HTR-8/SVneo (cell line): Measurements from ENCODE around the gene CMIP.
"Not testable (repeated sequence)": the region's sequence is repeated elsewhere in the genome, so short reads cannot be mapped to it uniquely, and the experiment has no call there.

Experiments
- DNase-seq: peaks from one replicate; pipeline ENCODE4 v3.0.0; 2011; ENCODE audit warnings: low spot score, mixed read lengths; ENCODE audit not compliant: insufficient read length
- FAIRE-seq: peaks from 2 replicates; lab custom pipeline; 2011; peaks lifted over from hg19 to GRCh38; lab: Jason Lieb, UNC

CMIP gene

GRCh38 chr16:81686391-81687130 lies 242.0 kb downstream of the CMIP start:
- DNase-seq (no peak), FAIRE-seq (no peak)

GRCh38 chr16:81687131-81687456 lies 242.5 kb downstream of the CMIP start:
- FAIRE-seq: no peak

GRCh38 chr16:81688182-81688581 lies 243.6 kb downstream of the CMIP start:
- FAIRE-seq: peak; percentile 26
- DNase-seq: no peak

More at GRCh38 chr16:81687131-81687456, 242.5 kb downstream of the CMIP start:
- no peak for DNase-seq

GRCh38 chr16:81688839-81689238 lies 244.2 kb downstream of the CMIP start:
- not testable (repeated sequence) for FAIRE-seq, DNase-seq

GRCh38 chr16:81692021-81692420 lies 247.4 kb downstream of the CMIP start:
- FAIRE-seq (no peak), DNase-seq (no peak)

GRCh38 chr16:81692571-81692970 lies 248.0 kb downstream of the CMIP start:
- FAIRE-seq (no peak), DNase-seq (no peak)

- DNase-seq (no peak), FAIRE-seq (no peak)
These were observed 248.6 kb downstream of the CMIP start for GRCh38 chr16:81693041-81693743.

- DNase-seq (no peak), FAIRE-seq (no peak)
These were observed 249.2 kb downstream of the CMIP start for GRCh38 chr16:81693744-81694303.

- no peak for FAIRE-seq
These were observed 250.1 kb downstream of the CMIP start for GRCh38 chr16:81694494-81695280.

GRCh38 chr16:81695321-81696165 lies 250.9 kb downstream of the CMIP start:
- FAIRE-seq (no peak), DNase-seq (no peak)

More at GRCh38 chr16:81694494-81695280, 250.1 kb downstream of the CMIP start:
- DNase-seq: no peak

- no peak for FAIRE-seq
These were observed 251.8 kb downstream of the CMIP start for GRCh38 chr16:81696166-81696960.

GRCh38 chr16:81696961-81697615 lies 252.5 kb downstream of the CMIP start:
- FAIRE-seq (no peak), DNase-seq (peak; percentile 81)

More at GRCh38 chr16:81696166-81696960, 251.8 kb downstream of the CMIP start:
- DNase-seq: no peak

- DNase-seq: no peak
- FAIRE-seq: no peak
These were observed 253.2 kb downstream of the CMIP start for GRCh38 chr16:81697616-81698309.

GRCh38 chr16:81698310-81698641 lies 253.7 kb downstream of the CMIP start:
- FAIRE-seq (no peak), DNase-seq (no peak)

GRCh38 chr16:81699596-81699995 lies 255.0 kb downstream of the CMIP start:
- DNase-seq (no peak), FAIRE-seq (no peak)

GRCh38 chr16:81700071-81700779 lies 255.6 kb downstream of the CMIP start:
- no peak for DNase-seq
- no peak for FAIRE-seq

- FAIRE-seq (no peak), DNase-seq (no peak)
These were observed 256.2 kb downstream of the CMIP start for GRCh38 chr16:81700780-81701165.
